Parathyroid adenoma (tissue), 2 donors: ENCODE measurements around the gene CCDC12.

Source experiments
- H2AFZ ChIP-seq: fragments of 300-600 bp; sonication (generic); one replicate; pipeline ENCODE4 v1.7.0; 2017; ENCODE audit warnings: antibody characterized with exemption, mild to moderate bottlenecking
- H3K27ac ChIP-seq: fragments of 300-600 bp; sonication (generic); one replicate; pipeline ENCODE4 v1.7.0; 2017
- H3K27me3 ChIP-seq: fragments of 300-600 bp; sonication (generic); one replicate; pipeline ENCODE4 v1.7.0; 2017; ENCODE audit warnings: low read length; ENCODE audit not compliant: control insufficient read depth, insufficient read depth
- H3K36me3 ChIP-seq: fragments of 300-600 bp; sonication (generic); one replicate; pipeline ENCODE4 v1.7.0; 2017; ENCODE audit warnings: low read length; ENCODE audit not compliant: control insufficient read depth, insufficient read depth
- H3K4me1 ChIP-seq: fragments of 300-600 bp; sonication (generic); one replicate; pipeline ENCODE4 v1.7.0; 2017; ENCODE audit warnings: control low read depth
- H3K4me2 ChIP-seq: fragments of 300-600 bp; sonication (generic); one replicate; pipeline ENCODE4 v1.7.0; 2017; ENCODE audit warnings: low read length
- H3K4me3 ChIP-seq: fragments of 300-600 bp; sonication (generic); one replicate; pipeline ENCODE4 v1.7.0; 2017; ENCODE audit warnings: low read depth, low read length
- H3K79me2 ChIP-seq: fragments of 300-600 bp; sonication (generic); one replicate; pipeline ENCODE4 v1.7.0; 2017; ENCODE audit warnings: control low read depth
- H3K9ac ChIP-seq: fragments of 300-600 bp; sonication (generic); one replicate; pipeline ENCODE4 v1.7.0; 2017; ENCODE audit warnings: mild to moderate bottlenecking
- H3K9me3 ChIP-seq: fragments of 300-600 bp; sonication (generic); one replicate; pipeline ENCODE4 v1.7.0; 2017; ENCODE audit warnings: low read length; ENCODE audit not compliant: control insufficient read depth
- CTCF ChIP-seq: fragments of 300-600 bp; sonication (generic); IDR thresholded peaks from one replicate; pipeline ENCODE4 v1.7.0; 2017; ENCODE audit warnings: antibody characterized with exemption, mild to moderate bottlenecking
- donor health status: primary hyperparathyroidism.

The CCDC12 gene

GRCh38 chr3:47012342-47013230 lies 36.0 kb upstream of the CCDC12 start:
- TF ChIP-seq CTCF: no peak

GRCh38 chr3:47011371-47011770 lies 34.8 kb upstream of the CCDC12 start:
- no peak for TF ChIP-seq CTCF
- H3K4me2 ChIP-seq: no peak overlapping the region
- H3K36me3 ChIP-seq: no peaks in the 10 kb centered on the region
- no peaks in the 10 kb centered on the region for H3K9me3 ChIP-seq
- peaks cover 5% of the 10 kb centered on the region for H3K4me1 ChIP-seq
- no peak overlapping the region for H3K4me3 ChIP-seq
- H3K27ac ChIP-seq: no peak overlapping the region
- H3K79me2 ChIP-seq: no peaks in the 10 kb centered on the region
- no peak overlapping the region for H2AFZ ChIP-seq
- H3K9ac ChIP-seq: no peak overlapping the region
- no peaks in the 10 kb centered on the region for H3K27me3 ChIP-seq

More at GRCh38 chr3:47012342-47013230, 36.0 kb upstream of the CCDC12 start:
- no peak overlapping the region for H2AFZ ChIP-seq
- peaks cover 5% of the 10 kb centered on the region for H3K4me1 ChIP-seq
- no peaks in the 10 kb centered on the region for H3K36me3 ChIP-seq
- no peaks in the 10 kb centered on the region for H3K27me3 ChIP-seq
- H3K4me3 ChIP-seq: no peak overlapping the region
- no peak overlapping the region for H3K4me2 ChIP-seq
- no peaks in the 10 kb centered on the region for H3K9me3 ChIP-seq
- no peaks in the 10 kb centered on the region for H3K79me2 ChIP-seq
- H3K9ac ChIP-seq: no peak overlapping the region
- H3K27ac ChIP-seq: no peak overlapping the region

GRCh38 chr3:47010910-47011309 lies 34.4 kb upstream of the CCDC12 start:
- no peaks in the 10 kb centered on the region for H3K79me2 ChIP-seq
- H3K36me3 ChIP-seq: no peaks in the 10 kb centered on the region
- TF ChIP-seq CTCF: no peak
- no peak overlapping the region for H3K4me2 ChIP-seq
- H3K4me3 ChIP-seq: no peak overlapping the region
- no peak overlapping the region for H3K27ac ChIP-seq
- peaks cover 5% of the 10 kb centered on the region for H3K4me1 ChIP-seq
- no peaks in the 10 kb centered on the region for H3K27me3 ChIP-seq
- H3K9me3 ChIP-seq: no peaks in the 10 kb centered on the region
- H2AFZ ChIP-seq: no peak overlapping the region
- no peak overlapping the region for H3K9ac ChIP-seq

GRCh38 chr3:47010111-47010712 lies 33.7 kb upstream of the CCDC12 start:
- Histone ChIP-seq H3K36me3 (no peaks in the 10 kb centered on the region), H3K9ac (no peak overlapping the region), H3K79me2 (no peaks in the 10 kb centered on the region), H2AFZ (peak overlapping the region; percentile 96), H3K4me2 (peak overlapping the region; percentile 49), H3K9me3 (no peaks in the 10 kb centered on the region), H3K4me1 (peaks cover 5% of the 10 kb centered on the region), H3K27ac (peak overlapping the region; percentile 58), H3K27me3 (no peaks in the 10 kb centered on the region), H3K4me3 (no peak overlapping the region)
- TF ChIP-seq CTCF: no peak
